PC-3 (cell line): ENCODE results near the gene TARM1.

Experiments
- CTCF ChIP-seq: fragments of 300-600 bp; sonication (generic); conservative IDR thresholded peaks from 2 replicates; pipeline ENCODE4 v1.5.1; 2017; ENCODE audit warnings: antibody characterized with exemption, low read depth, mild to moderate bottlenecking, low read length
- EZH2 ChIP-seq: fragments of 300-600 bp; sonication (generic); IDR thresholded peaks from one replicate; pipeline ENCODE4 v1.6.1; 2017; ENCODE audit warnings: antibody characterized with exemption, mild to moderate bottlenecking, low read length; ENCODE audit not compliant: unreplicated experiment

- no peak for TF ChIP-seq CTCF
- TF ChIP-seq EZH2, result no peak
Measured at GRCh38 chr19:54035215-54036178, 45.7 kb downstream of the TARM1 start.
